Stimulated activated CD8-positive, alpha-beta memory T cell treated with anti-CD3 and anti-CD28 coated beads, Interleukin-12 subunit alpha, Interleukin-12 subunit beta, amount 100 ng/mL, for 1 hour (primary cell): ENCODE data around the gene EXOC4.
"Not testable (repeated sequence)": the region's sequence is repeated elsewhere in the genome, so short reads cannot be mapped to it uniquely, and the experiment has no call there.

Experiments
- DNase-seq: peaks from one replicate; pipeline ENCODE4 v3.0.0-alpha.2; 2020; ENCODE audit warnings: low read depth

The EXOC4 gene

GRCh38 chr7:133315332-133316040, 62.6 kb downstream of the EXOC4 start:
- no peak for DNase-seq

DNA sequence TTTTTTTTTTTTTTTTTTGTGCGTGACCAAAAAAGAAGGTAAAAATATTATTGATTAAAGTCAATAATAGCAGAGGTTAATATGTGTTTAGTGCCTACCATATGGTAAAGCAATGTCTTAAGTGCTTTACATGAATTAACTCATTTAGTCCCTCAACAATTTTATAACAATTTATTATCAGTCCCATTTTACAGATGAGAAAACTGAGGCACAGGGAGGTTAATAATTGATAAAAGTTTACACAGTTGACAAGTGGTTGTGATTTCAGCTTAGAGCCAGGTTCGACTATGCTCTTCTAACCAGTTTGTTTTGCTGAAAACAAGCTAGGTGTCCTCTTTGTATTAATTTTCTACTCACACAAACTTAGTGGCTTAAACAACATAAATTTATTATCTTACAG, 67.0 kb downstream of the EXOC4 start:
- DNase-seq: no peak

GRCh38 chr7:133320891-133321290, 68.0 kb downstream of the EXOC4 start:
- no peak for DNase-seq

- not testable (repeated sequence) for DNase-seq
Observed at GRCh38 chr7:133321366-133321765, 68.5 kb downstream of the EXOC4 start.

DNA sequence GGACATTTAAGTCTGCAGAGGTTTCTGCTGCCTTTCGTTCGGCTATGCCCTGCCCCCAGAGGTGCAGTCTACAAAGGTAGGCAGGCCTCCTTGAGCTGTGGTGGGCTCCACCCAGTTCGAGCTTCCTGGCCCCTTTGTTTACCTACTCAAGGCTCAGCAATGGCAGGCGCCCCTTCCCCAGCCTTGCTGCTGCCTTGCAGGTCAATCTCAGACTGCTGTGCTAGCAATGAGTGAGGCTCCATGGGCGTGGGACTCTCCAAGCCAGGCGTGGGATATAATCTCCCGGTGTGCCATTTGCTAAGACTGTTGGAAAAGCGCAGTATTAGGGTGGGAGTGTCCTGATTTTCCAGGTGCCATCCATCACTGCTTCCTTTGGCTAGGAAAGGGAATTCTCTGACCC, 73.9 kb downstream of the EXOC4 start:
- not testable (repeated sequence) for DNase-seq

- DNase-seq: not testable (repeated sequence)
Observed at GRCh38 chr7:133328021-133328420, 75.1 kb downstream of the EXOC4 start.

DNA sequence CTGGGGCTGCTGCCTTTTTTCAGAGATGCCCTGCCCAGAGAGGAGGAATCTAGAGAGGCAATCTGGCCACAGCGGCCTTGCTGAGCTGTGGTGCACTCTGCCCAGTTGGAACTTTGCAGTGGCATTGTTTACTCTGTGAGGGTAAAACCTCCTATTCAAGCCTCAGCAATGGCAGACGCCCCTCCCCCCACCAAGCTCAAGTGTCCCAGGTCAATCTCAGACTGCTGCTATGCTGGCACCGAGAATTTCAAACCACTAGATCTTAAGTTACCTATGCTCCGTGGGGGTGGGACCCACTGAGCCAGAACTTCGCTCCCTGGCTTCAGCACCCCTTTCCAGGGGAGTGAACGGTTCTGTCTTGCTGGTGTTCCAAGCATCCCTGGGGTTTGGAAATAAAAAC, 77.2 kb downstream of the EXOC4 start:
- no peak for DNase-seq

- DNase-seq: no peak
Observed at GRCh38 chr7:133331861-133332260, 79.0 kb downstream of the EXOC4 start.

DNA sequence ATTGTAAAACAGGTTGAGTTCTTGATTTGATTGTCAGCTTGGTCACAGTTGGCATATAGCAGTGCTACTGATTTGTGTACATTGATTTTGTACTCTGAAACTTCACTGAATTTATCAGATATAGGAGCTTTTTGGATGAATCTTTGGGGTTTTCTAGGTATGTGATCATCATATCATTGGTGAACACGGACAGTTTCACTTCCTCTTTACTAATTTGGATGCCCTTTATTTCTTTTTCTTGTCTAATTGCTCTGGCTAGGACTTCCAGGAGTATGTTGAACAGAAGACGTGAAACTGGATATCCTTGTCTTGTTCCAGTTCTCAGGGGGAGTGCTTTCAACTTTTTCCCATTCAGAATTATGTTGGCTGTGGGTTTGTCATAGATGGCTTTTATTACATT, 86.9 kb downstream of the EXOC4 start:
- DNase-seq: no peak

- no peak for DNase-seq
Observed at GRCh38 chr7:133344275-133344674, 91.4 kb downstream of the EXOC4 start.

GRCh38 chr7:133345690-133346421, 93.0 kb downstream of the EXOC4 start:
- no peak for DNase-seq

DNA sequence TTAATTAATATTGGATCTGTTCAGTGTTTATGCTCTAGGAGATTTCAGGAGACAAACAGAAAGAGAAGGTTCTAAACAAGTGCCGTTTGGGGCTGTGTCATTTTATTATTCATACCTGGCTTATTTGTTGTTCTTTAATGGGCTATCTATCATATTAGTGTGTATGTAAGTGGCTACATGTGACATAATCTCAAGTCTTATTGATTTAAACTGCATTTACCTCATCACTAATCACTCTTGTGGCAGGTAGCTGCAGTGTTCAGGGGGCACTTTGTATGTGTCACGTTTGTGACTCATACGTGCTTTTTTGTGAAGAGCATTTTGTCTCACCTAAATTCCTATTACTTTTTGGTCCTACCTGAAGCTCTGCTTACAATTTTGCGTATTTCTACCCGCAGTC, 95.4 kb downstream of the EXOC4 start:
- DNase-seq: no peak

DNA sequence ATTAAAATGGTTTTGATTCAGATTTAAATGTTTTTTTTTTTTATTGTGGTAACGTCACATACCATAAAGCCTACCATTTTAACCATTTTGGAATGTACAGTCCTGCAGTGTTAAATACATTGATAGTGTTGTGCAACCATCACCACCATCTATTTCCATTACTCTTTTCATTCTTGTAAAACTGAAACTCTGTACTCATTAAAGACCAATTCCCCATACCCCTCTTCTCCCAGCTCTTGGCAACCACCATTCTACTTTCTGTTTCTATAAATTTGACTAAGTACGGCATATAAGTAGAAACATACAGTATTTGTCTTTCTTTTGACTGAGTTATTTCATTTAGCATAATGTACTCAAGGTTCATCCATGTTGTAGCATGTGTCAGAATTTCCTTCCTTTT, 96.2 kb downstream of the EXOC4 start:
- no peak for DNase-seq

DNA sequence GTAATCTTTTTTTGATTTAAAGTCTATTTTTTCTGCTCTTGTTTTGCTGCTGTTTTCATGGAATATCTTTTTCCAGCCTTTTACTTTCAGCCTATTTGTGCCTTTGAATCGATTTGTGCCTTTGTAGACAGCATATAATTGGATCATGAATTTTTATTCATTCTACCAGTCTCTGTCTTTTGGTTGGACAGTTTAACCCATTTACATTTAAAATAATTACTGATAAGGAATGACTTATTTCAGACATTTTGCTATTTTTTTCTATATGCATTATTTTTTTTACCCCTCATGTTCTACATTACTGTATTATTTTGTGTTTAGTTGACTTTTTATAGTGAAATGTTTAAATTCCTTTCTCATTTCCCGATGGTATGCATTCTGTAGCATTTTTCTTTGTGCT, 99.6 kb downstream of the EXOC4 start:
- no peak for DNase-seq

GRCh38 chr7:133353775-133354174, 100.9 kb downstream of the EXOC4 start:
- DNase-seq: no peak

GRCh38 chr7:133354546-133355324, 101.9 kb downstream of the EXOC4 start:
- DNase-seq: no peak

DNA sequence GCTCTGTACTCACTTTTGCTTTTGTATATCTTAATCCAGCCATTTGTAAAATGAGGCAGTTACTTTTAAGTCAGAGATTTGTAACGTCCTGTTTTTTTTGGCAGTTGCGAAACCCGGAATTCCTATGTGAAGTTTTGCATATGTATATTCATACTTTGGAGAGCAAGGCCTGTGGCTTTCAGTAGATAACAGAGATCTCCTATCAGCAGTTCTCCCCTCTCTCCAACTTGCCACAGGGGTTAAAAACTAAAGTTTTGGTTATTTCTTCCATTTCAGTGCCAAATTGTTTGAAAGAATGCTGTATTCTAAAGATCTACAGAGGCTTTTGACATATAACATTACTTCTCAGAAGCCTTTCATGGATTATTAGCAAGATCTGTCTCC, 102.4 kb downstream of the EXOC4 start:
- DNase-seq: no peak

- no peak for DNase-seq
Observed at GRCh38 chr7:133355822-133356221, 102.9 kb downstream of the EXOC4 start.

DNA sequence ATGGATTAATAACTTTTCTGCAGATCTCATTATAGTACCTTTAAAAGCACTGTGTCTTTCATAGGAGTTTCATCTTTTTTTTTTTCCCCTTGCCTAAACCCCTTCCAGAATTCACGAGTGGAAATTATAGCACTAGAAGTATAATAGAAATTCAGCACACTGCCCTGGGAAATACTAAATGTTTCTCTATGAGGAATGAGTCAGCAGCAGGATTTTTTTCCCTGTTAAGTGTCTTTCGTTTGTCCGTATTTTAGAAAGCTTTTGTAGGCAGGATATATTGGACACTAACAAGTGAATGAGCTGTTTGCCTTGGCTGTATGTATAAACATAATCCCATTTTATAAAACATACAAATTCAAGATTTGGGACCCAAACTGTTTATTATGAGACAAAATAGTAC, 105.8 kb downstream of the EXOC4 start:
- no peak for DNase-seq

- DNase-seq: no peak
Observed at GRCh38 chr7:133359449-133359848, 106.6 kb downstream of the EXOC4 start.

GRCh38 chr7:133360201-133360600, 107.3 kb downstream of the EXOC4 start:
- DNase-seq: no peak

GRCh38 chr7:133361806-133362205, 108.9 kb downstream of the EXOC4 start:
- no peak for DNase-seq
